ENCODE data around the gene GPR152. TPM values are rescaled to one million over a fixed set of nuclear protein-coding genes. Genes with fewer than 3 reads are reported as not detected.

The GPR152 gene
- total RNA-seq, 1 donor = not detected

- Histone ChIP-seq H3K4me3 (ENCODE audit: insufficient read depth, low read length) (no peak overlapping the region), H2AFZ (ENCODE audit: low read length) (no peak overlapping the region), H3K4me1 (ENCODE audit: insufficient read depth, low read length) (no peaks in the 10 kb centered on the region), H3K79me2 (ENCODE audit: insufficient read depth, low read length) (peaks cover 7% of the 10 kb centered on the region), H3K27ac (ENCODE audit: low read depth, low read length) (no peak overlapping the region), H3K36me3 (ENCODE audit: insufficient read depth, low read length) (peaks cover 34% of the 10 kb centered on the region), H3K4me2 (ENCODE audit: insufficient read depth, low read length) (no peak overlapping the region), H3K9me3 (ENCODE audit: low read depth, low read length) (no peaks in the 10 kb centered on the region), H3K27me3 (ENCODE audit: insufficient read depth, low read length) (no peaks in the 10 kb centered on the region), H4K20me1 (ENCODE audit: insufficient read depth, low read length) (peaks cover 2% of the 10 kb centered on the region)
- no peak for TF ChIP-seq CTCF (IDR thresholded peaks at IDR 0.05; ENCODE audit: extremely low read depth, low read depth, low read length)
- DNase-seq (ENCODE audit: insufficient read length, low spot score, missing footprints) = no peak
Measured at GRCh38 chr11:67435031-67435726, 17.4 kb downstream of the GPR152 start.

GRCh38 chr11:67434395-67434881 is 18.1 kb downstream of the GPR152 start:
- no peak overlapping the region for H3K4me2 ChIP-seq (ENCODE audit: insufficient read depth, low read length)
- H4K20me1 ChIP-seq (ENCODE audit: insufficient read depth, low read length) = no peaks in the 10 kb centered on the region
- no peak overlapping the region for H3K4me3 ChIP-seq (ENCODE audit: insufficient read depth, low read length)
- no peak for TF ChIP-seq CTCF (IDR thresholded peaks at IDR 0.05; ENCODE audit: extremely low read depth, low read depth, low read length)
- no peaks in the 10 kb centered on the region for H3K27me3 ChIP-seq (ENCODE audit: insufficient read depth, low read length)
- H3K4me1 ChIP-seq (ENCODE audit: insufficient read depth, low read length) = peaks cover 2% of the 10 kb centered on the region
- H3K27ac ChIP-seq (ENCODE audit: low read depth, low read length) = no peak overlapping the region
- H3K79me2 ChIP-seq (ENCODE audit: insufficient read depth, low read length) = peaks cover 14% of the 10 kb centered on the region
- no peak overlapping the region for H2AFZ ChIP-seq (ENCODE audit: low read length)
- H3K9me3 ChIP-seq (ENCODE audit: low read depth, low read length) = no peaks in the 10 kb centered on the region
- H3K36me3 ChIP-seq (ENCODE audit: insufficient read depth, low read length) = peaks cover 38% of the 10 kb centered on the region
- no peak for DNase-seq (ENCODE audit: insufficient read length, low spot score, missing footprints)

- Histone ChIP-seq H3K79me2 (ENCODE audit: insufficient read depth, low read length) (peaks cover 21% of the 10 kb centered on the region), H2AFZ (ENCODE audit: low read length) (no peak overlapping the region), H3K4me2 (ENCODE audit: insufficient read depth, low read length) (no peak overlapping the region), H3K4me1 (ENCODE audit: insufficient read depth, low read length) (peaks cover 8% of the 10 kb centered on the region), H4K20me1 (ENCODE audit: insufficient read depth, low read length) (no peaks in the 10 kb centered on the region), H3K27ac (ENCODE audit: low read depth, low read length) (no peak overlapping the region), H3K9me3 (ENCODE audit: low read depth, low read length) (no peaks in the 10 kb centered on the region), H3K27me3 (ENCODE audit: insufficient read depth, low read length) (no peaks in the 10 kb centered on the region), H3K36me3 (ENCODE audit: insufficient read depth, low read length) (peaks cover 37% of the 10 kb centered on the region), H3K4me3 (ENCODE audit: insufficient read depth, low read length) (no peak overlapping the region)
- no peak for TF ChIP-seq CTCF (IDR thresholded peaks at IDR 0.05; ENCODE audit: extremely low read depth, low read depth, low read length)
- peak; percentile 85 for DNase-seq (ENCODE audit: insufficient read length, low spot score, missing footprints)
Measured at GRCh38 chr11:67433536-67434394, 18.8 kb downstream of the GPR152 start.
